Spleen (tissue), 7 donors: ENCODE results near the gene HOXB9.

Experiments
- CTCF ChIP-seq, 11 experiments: fragments of 200-600 bp in 7 of 11; fragments of 450-650 bp in 4 of 11; sonication (generic) in 4 of 11; IDR thresholded peaks in 8 of 11; conservative IDR thresholded peaks in 3 of 11; 1 replicate in 7 of 11; 2 replicates in 4 of 11; pipeline versions ENCODE4 v1.4.0 to v1.8.0; 2016 to 2021; ENCODE audit warnings: antibody characterized with exemption in 11 of 11, inconsistent platforms in 4 of 11, mild to moderate bottlenecking in 1 of 11
- POLR2AphosphoS5 ChIP-seq, 3 donors: sonication (generic); formaldehyde crosslinking; IDR thresholded peaks; one replicate each; pipeline ENCODE4 v1.5.1; 2017; ENCODE audit warnings: antibody characterized with exemption in 3 of 3
- donor health status: DM: no; HTN: no; CAD: no; lungs with moderate emphysema.
- donor health status: DM: no; HTN: no; CAD: no.
- donor health status: DM: no; HTN: no; CAD: no.

GRCh38 chr17:48633266-48633677 lies 7.1 kb upstream of the HOXB9 start:
- TF ChIP-seq POLR2AphosphoS5 (IDR thresholded peaks at IDR 0.05): no peak
- TF ChIP-seq CTCF (IDR thresholded peaks at IDR 0.05 in 8 of 11, conservative IDR thresholded peaks at IDR 0.05 in 3 of 11): no peak
